ENCODE results near the gene SMTNL1. TPM values are rescaled to one million over a fixed set of nuclear protein-coding genes. Genes with fewer than 3 reads are reported as not detected.

The SMTNL1 gene
- polyA plus RNA-seq, 2 of the 4 experiments (the other 2 are of a cell fraction) = not detected

- 60% methylated on average over 6 of the region's 6 CpGs for WGBS (ENCODE audit: missing lambda C conversion rate)
- peak; percentile 10 to 12; a peak in 1 of 6 replicates for ATAC-seq
- Histone ChIP-seq H3K4me1 (no peaks in the 10 kb centered on the region), H3K4me2 (0 out of 3 replicates have a peak overlapping the region, but pooled peaks have one; percentile 11), H3K9me3 (no peaks in the 10 kb centered on the region), H3K27ac (no peak overlapping the region), H3K4me3 (no peak overlapping the region)
- DNase-seq (ENCODE audit: low read depth in 1 of 2, low spot score in 1 of 2) = no peak
- TF ChIP-seq EP300 (IDR thresholded peaks at IDR 0.05) (no peak), CEBPB (IDR thresholded peaks at IDR 0.05) (no peak), POLR2AphosphoS2 (conservative IDR thresholded peaks at IDR 0.05; ENCODE audit: low read length) (no peak), MAZ (IDR thresholded peaks at IDR 0.05; ENCODE audit: borderline replicate concordance, low read depth, low read length) (no peak), HES2 (IDR thresholded peaks at IDR 0.05) (no peak), RAD21 (conservative IDR thresholded peaks at IDR 0.05 in 1 of 2, IDR thresholded peaks at IDR 0.05 in 1 of 2) (no peak), CTCF (IDR thresholded peaks at IDR 0.05) (no peak), FOXS1 (CRISPR knock-in tag; IDR thresholded peaks at IDR 0.05) (no peak), REST (IDR thresholded peaks at IDR 0.05) (no peak), HOXB13 (CRISPR knock-in tag; IDR thresholded peaks at IDR 0.05; ENCODE audit: low read depth) (no peak), NR3C1 (IDR thresholded peaks at IDR 0.05) (no peak), JUN (IDR thresholded peaks at IDR 0.05) (no peak), HEYL (CRISPR knock-in tag; IDR thresholded peaks at IDR 0.05) (no peak), SREBF2 (IDR thresholded peaks at IDR 0.05) (no peak), MAFK (IDR thresholded peaks at IDR 0.05; ENCODE audit: partially characterized antibody) (no peak), KDM5A (IDR thresholded peaks at IDR 0.05) (no peak)
- ChIA-PET POLR2A (no interaction called here), CTCF (interaction anchor here (1.3 to 1.4 kb wide), 3 partner anchors 16 to 86 kb away, joined by 3 to 7 read pairs (median 7); no protein-coding TSS in a partner anchor)
- no peak for FAIRE-seq
These were observed 6.2 kb downstream of the SMTNL1 start for GRCh38 chr11:57543593-57543992.

- Histone ChIP-seq H3K4me1 (no peaks in the 10 kb centered on the region), H3K4me3 (no peak overlapping the region), H3K4me2 (no peak overlapping the region), H3K9me3 (no peaks in the 10 kb centered on the region), H3K27ac (no peak overlapping the region)
- ChIA-PET CTCF (interaction anchor here (0.5 to 1.4 kb wide), 4 partner anchors 17 to 87 kb away, joined by 3 to 7 read pairs (median 6); no protein-coding TSS in a partner anchor), POLR2A (no interaction called here)
- DNase-seq (ENCODE audit: low read depth in 1 of 2, low spot score in 1 of 2) = no peak
- ATAC-seq = no peak
- no peak for FAIRE-seq
- 66% methylated on average over 6 of the region's 6 CpGs for WGBS (ENCODE audit: missing lambda C conversion rate)
- no peak for TF ChIP-seq SREBF2 (IDR thresholded peaks at IDR 0.05)
- no peak for TF ChIP-seq RNF2 (IDR thresholded peaks at IDR 0.05; ENCODE audit: borderline replicate concordance, low read depth)
- no peak for TF ChIP-seq ZC3H11A (IDR thresholded peaks at IDR 0.05)
- TF ChIP-seq FOSB (CRISPR knock-in tag; IDR thresholded peaks at IDR 0.05) = no peak
- TF ChIP-seq RFX5 (IDR thresholded peaks at IDR 0.05) = no peak
- TF ChIP-seq KDM1A (IDR thresholded peaks at IDR 0.05; ENCODE audit: low read depth) = no peak
- TF ChIP-seq POLR2AphosphoS2 (conservative IDR thresholded peaks at IDR 0.05; ENCODE audit: low read length) = no peak
- TF ChIP-seq CHD2 (IDR thresholded peaks at IDR 0.05; ENCODE audit: low read length, partially characterized antibody) = no peak
- TF ChIP-seq HES2 (IDR thresholded peaks at IDR 0.05) = no peak
- no peak for TF ChIP-seq RAD21 (conservative IDR thresholded peaks at IDR 0.05 in 1 of 2, IDR thresholded peaks at IDR 0.05 in 1 of 2)
- no peak for TF ChIP-seq JUNB (IDR thresholded peaks at IDR 0.05)
- TF ChIP-seq ELK1 (IDR thresholded peaks at IDR 0.05; ENCODE audit: low read depth, low read length) = no peak
- no peak for TF ChIP-seq PBX3 (IDR thresholded peaks at IDR 0.05)
- TF ChIP-seq ZNF302 (CRISPR knock-in tag; IDR thresholded peaks at IDR 0.05) = no peak
These were observed 7.2 kb downstream of the SMTNL1 start for GRCh38 chr11:57544566-57544965.
